OCI-M2 (cell line): ENCODE measurements around the gene PPP1R27.
"Not testable (repeated sequence)": the region's sequence is repeated elsewhere in the genome, so short reads cannot be mapped to it uniquely, and the experiment has no call there.

Experiments used
- DNase-seq: peaks from one replicate; lab custom pipeline; 2025; ENCODE audit not compliant: unreplicated experiment; lab: John Stamatoyannopoulos, UW

The PPP1R27 gene

DNA sequence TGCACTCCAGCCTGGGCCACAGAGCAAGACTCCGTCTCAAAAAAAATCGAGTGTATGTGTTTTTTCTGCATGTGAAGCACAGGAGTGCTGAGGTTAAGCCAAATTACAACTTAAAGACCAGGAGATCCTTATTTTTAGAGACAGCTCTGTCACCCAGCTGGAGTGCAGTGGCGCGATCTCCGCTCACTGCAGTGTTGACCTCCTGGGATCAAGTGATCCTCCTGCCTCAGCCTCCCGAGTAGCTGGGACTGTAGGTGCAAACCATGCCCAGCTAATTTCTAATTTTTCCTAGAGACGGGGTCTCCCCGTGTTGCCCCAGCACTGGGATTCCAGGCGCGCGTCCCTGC, 7.5 kb upstream of the PPP1R27 start:
- no peak for DNase-seq

DNA sequence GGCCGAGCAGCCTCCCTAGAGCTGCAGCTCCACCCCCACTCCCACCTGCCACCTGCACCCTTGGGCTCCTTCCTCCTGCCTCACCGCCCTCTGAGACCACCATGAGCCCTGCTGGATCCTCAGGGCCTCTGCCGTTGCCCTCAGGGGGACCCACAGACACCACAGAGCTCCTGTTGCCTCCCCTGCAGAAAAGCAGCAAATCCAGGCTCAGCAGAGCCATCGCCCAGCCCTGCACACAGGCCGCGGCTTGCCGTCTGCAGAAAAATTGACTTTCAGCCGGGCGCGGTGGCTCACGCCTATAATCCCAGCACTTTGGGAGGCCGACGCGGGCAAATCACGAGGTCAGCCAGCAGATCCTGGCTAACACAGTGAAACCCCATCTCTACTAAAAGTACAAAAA, 7.0 kb upstream of the PPP1R27 start:
- DNase-seq = no peak

DNA sequence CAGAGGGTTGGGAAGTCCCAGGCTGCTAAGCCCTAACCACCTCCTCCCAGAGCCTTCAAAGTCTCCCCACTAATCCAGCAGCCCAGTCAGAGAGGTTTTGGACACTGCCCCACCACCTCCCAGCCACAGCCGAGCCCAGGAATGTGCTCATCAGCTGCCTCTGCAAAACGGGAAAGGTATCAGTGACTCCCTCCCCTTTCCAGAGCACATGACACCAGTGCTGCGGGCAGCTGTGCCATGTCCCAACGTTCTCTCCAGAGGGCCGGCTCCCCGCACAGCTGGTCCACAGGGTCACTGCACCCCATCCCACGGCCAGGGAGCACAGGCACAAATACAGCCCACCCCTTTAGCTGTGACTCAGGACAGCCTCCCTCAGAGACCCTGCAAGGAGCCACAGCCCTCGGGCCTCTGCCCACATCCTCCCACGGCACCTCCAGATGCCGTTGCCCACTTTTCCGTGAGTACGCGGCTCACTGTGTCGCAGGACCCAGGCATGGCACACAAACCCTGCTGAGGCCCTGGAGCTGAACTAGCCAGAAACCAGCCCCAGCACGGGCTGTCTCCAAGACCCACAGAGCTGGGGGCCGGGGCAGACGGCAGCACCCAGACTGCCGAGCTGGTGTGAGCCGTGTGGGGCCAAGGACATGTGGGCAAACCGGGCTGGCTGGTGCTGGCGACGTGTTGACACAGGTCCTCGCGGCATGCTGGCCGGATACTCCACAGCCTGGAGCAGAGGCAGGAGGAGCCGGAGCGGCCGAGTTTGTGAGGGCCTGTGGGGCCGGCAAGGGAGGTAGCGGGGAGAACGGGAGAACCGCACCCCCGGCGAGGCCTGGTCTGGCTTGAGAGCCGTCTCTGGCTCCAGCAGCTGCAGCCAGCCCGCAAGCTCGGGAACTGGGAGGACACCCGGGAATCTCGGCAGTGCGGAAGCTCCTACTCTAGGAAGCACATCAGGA, 6.3 kb upstream of the PPP1R27 start:
- no peak for DNase-seq

DNA sequence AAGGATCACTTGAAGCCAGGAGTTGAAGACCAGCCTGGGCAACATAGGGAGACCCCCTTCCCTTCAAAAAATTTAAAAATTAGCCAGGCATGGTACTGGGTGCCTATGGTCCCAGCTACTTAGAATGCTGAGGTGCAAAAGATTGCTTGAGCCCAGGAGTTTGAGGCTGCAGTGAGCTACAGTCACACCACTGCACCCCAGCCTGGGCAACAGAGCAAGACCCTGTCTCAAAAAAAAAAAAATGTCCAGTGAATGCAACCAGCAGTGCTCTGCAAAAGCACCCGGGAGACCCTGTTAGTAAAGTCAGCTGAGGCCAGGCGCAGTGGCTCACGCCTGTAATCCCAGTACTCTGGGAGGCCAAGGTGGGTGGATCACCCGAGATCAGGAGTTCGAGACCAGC, 5.2 kb upstream of the PPP1R27 start:
- not testable (repeated sequence) for DNase-seq

DNA sequence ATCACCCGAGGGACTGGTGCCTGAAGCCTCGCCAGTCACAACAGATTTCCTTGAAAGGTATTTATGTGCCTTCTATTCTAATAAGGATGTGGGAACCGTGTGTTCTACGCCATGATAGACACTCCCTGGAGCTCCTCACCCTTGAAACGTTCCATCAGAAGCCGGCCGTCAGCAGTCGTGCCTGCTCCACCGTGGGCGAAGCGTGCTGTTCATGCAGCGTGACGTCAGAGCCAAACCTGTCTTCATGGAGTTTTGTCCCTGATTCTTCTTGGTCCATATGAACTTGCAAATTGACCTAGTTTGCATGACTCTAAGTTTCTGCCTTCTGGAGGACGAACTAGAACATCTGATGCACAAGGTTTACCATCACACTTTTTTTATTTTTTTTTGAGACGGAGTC, 4.5 kb upstream of the PPP1R27 start:
- DNase-seq = no peak

DNA sequence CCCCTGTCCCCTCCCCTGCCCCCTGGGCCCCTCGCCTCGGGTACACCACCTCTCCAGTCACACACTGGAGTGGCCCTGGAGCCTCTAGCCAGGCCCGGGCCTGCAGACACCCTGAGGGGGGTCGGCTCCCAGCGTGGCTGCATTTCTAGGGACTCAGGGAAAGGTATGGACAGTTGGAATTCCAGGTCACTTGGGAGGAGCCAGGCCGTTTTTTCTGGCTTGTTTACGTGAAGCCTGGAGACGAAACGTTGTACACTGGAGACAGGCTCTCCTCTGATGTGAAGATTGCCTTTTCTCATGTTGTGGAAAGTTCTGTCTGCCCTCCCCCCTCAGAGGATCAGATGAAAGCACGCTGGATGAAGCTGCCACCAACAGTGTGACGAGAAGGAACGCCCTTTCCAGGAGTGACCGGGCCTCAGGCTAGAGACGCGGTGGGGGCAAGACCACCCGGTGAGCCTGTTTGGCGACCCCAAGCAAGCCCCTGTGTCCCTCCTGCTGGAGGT, 4.0 kb upstream of the PPP1R27 start:
- no peak for DNase-seq

DNA sequence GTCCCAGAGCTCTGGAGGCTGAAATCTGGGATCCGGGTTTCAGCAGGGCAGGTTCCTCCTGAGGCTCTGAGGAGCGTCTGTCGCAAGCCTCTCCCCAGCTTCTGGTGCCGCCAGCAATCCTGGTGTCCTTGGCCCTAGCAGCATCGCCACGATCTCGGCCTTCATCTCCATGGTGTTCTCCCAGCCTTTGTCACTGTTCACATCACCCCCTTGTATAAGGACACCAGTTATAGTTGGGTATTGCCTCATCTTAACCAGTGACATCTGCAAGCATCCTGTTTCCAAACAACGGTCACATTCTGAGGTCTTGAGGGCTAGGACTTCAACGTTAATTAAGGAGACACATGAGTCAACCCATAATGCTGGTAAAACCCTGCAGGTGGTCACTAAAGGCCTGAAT, 2.8 kb upstream of the PPP1R27 start:
- DNase-seq = no peak

DNA sequence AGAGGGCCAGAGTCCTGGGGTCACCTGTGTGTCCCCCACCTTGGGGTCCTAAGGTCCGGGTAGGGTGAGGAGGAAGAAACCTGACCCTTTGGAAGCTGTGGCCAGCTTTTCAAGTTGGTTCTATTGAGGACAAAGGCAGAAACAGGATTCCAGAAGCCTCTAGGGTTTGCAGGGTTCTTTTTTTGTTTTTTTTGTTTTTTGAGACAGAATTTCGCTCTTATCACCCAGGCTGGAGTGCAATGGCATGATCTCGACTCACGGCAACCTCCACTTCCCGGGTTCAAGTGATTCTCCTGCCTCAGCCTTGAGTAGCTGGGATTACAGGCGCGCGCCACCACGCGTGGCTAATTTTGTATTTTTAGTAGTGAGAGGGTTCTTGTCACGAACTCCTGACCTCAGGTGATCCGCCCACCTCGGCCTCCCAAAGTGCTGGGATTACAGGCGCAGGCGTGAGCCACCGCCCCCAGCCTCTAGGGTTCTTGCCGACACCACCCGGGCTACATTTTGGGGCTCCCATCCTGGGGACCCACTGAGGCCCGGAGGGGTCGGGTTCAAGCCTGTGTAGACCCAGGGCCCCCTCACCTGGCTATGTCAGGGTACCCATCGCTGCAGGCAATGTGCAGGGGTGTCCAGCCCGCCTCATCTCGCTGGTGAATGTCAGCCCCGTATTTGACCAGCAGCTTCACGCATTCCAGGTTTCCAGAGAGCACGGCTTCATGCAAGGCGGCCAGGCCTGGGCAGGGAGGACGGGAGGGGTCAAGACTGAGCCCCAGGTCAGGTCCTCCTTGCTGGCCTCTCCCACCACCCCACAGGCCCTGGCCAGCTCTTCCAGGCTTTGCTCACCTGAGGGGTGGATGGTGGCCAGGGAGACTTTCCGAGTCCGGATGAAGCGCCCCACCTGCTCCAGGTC, 674 bp downstream of the PPP1R27 start:
- no peak for DNase-seq

DNA sequence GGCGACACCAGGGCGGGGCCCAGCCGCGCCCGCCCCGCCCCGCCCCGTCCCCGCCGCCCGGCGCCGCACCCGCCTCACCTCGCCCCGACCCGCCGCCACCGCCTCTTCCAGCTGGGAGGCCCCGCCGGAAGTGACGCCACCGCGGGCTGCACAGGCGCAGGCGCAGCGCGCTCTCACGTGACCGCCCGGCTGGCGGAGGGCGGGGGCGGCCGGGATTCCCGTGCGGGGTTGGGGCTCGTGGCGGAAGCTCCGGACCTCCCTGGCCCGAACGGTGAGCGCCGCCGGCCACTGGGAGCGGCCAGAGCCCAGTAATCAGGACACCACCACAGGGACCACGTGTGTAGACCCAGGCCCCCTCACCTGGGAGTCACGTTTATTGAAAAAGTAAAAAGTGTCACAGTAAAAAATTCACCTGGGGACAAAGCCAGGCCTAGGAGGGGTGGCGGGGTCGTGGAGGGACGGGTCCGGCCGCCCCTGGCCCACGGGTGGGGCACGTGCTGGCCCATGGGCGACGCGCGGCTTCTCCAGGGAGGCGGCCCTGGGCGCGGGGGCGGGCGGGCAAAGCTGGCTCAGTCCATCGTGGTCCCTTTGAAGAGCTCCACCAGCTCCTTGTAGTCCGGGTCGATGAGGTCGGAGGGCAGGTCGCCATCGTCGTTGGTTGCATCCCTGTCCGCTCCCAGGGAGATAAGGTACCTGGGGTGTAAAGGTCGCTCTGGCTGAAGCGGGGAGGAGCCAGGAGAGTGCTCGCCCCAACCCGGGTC, 1.5 kb downstream of the PPP1R27 start, which contains the start of gene MCRIP1:
Gene MCRIP1, minus strand, starts transcription at position 132 of the 761 bp plus-strand sequence. CDS start 8,785 bp downstream, outside the sequence.
- DNase-seq = peak; percentile 9

DNA sequence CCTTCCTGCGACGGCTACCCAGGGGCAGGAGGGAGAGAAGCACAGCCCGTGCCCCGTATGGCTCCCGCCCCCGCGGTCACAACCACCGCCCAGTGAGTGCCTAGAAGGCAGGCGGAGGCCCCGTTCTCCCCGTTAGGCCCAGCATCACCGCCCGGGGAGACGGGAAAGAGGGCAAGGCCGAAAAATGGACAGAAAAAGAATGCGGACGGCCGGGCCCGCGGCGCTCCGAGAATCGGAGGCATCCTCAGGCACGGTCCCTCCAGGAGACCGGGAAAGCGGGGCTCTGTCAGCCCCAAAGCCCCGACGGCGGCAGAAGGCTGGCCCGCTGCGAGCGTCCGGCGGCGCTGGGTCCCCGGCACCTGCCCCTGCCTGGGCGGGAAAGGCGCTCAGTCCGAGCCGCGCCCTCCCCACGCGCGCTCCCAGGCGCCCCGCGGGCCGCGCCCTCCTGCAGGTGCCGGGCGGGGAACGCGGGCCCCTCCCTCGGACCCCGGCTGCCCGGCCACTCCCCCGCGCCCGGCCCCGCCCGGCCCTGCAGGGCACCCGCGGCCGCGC, 2.2 kb downstream of the PPP1R27 start:
- no peak for DNase-seq

DNA sequence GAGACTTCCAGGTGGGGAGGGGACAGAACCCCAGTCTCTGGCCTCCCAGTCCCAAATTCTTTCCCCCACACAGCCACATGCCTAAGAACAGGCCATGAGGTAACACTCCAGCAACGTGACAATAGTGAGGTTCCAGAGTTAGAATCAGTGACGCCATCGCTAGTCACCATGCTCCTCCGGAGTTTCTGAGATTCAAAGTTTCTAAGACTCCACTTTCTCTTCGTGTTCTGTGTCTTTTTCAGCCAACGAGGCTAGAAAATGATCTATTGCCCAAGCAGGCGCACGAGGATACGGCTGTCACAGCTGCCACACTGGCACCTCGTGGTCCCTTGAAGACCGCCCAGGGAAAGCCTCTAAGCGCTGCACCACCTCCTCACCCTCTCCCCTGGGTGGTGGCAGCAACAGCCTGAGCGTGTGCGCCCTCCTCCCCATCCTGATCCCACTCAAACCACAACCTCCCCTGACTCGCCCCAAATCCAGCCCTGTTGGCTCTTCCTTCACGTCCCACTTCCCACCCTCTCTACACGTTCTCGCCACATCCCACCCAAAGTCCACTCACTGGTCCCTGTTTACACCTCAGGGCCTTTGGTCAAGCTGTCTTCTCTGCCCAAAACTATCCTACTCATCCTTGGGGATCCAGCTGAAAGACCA, 2.8 kb downstream of the PPP1R27 start:
- no peak for DNase-seq

DNA sequence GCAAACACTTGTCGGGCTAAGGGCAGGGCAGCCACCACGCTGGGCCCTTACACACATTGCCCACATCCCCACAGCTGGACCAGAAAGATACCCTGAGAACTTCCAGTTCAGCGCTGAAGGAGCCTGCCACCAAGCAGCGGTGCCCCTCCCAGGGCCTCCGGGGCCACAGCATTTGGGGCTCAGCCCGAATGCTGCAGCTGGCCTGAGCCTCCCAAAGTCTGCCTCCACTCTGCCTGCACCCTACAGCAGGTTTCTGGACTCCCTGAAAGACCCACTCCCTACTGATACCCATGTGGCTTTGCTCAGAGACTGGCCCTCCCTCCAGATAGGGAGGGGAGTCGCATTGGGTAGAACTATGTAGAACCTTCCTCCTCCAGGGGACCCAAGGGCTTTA, 3.3 kb downstream of the PPP1R27 start:
- no peak for DNase-seq

DNA sequence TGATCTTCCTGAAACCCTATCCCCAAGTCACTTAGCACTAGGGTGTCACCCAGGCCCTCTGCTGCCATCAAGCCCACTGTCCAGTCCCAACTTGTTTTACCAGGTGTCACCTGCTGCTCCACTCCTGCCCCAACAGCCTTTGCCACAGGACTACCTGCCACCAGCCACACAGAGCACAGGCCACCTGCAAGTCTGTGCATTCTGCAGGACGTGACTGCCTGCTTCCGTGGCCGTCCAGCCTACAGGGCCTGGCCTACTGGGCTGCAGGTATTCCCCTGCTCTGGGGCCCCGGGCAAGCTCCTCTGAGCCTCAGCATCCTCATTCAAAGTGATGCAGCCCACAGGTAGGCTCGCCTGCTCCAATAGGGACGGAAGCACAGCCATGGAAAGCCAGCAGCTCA, 5.0 kb downstream of the PPP1R27 start:
- DNase-seq = no peak

DNA sequence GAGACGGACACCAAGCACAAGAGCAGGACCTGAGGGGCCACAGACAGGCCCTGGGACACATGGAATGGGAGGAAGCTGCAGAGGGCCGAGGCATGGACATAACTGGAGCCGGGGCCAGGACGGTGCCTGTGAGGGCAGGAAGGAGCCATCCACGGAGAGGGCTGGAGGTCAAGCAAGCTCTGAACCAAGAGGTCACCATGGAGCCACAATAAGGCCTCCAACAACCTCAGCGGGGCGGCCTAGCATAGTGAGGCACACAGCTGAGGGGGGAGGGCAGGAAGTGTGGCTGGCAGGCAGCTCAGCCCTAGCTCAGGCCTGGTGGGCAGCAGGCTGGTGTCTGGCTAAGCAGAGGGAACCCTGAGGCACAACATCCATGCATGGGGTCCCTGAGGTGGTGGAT, 6.2 kb downstream of the PPP1R27 start:
- no peak for DNase-seq

DNA sequence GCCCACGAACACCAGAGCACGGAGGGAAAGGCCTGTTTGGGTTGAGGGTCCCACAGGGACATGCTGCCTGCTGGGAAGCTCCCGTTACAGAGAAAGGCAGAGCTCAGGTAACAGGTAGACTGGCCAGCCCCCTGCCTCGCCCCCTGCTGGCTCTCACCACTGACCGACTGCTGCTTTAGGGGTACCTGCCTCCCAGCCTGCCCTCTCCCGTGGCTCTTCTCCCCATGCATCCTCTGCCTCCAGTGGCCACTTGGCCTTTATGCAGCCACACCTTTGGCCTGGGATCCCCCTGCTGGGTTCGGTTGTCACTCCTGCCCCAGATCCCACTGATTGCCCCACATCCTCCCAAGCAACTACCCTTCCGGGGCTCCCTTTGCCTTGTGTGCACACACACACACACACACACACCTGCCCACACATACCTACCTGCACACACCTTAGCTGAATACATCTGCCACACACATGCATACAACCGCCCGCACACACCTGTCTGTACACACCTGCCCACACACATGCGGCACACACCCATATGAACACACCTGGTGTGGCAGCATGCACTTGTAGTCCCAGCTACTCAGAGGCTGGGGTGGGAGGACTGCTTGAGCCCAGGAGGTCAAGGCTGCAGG, 8.9 kb downstream of the PPP1R27 start:
- DNase-seq = no peak

DNA sequence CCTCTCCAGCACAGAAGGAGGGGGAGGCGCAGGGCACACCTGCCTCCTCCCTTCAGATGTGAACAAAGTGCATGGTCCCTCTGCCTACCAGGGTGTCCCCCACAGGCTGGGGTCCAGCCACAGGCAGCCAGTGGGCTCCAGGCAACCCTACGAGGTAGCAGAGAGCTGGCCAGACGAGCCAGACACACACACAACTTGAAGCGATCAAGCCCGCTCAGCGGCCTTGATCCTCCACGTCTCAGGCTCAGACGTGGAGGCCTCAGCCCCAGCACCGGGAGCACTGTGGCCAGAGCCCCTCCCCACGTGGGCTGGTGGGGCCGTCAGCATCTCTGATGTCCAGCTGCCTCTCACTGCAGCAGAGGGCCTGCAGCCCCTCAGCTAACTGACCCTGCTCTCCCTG, 10.3 kb downstream of the PPP1R27 start:
- no peak for DNase-seq

DNA sequence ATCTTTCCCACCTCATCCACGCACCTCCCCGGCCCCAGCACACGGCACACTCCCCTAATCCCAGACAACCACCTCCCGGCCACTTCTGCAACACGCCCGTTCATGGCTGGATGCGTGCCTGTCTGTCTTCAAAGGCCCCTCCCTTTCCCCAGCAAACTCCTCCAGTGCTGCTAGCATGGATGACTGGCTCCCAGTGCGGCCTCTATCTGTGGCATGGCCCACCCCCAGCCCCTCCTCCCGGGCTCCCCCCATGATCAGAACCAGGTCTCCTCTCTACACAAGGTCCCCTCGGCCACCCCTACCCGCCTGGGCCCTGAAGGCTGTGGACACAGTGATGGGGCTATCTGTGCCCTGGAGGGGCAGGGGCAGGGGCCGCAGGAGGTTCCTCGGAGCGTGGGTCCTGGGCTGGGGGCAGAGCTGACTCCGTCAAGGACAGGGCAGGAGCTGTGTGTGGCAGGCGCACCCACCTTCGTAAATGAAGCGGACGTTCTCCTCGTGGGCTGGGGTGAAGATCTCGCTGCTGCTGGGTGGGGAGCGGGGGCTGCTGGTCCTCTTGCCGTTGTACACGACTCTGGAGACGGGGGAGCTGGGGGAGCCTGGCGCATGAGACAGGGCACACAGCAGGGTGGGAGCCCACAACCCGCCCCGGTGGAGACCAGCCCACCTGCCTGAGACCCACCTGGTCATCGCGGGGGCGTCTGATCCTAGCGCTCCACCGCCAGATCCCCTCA, 10.9 kb downstream of the PPP1R27 start:
- DNase-seq = no peak

DNA sequence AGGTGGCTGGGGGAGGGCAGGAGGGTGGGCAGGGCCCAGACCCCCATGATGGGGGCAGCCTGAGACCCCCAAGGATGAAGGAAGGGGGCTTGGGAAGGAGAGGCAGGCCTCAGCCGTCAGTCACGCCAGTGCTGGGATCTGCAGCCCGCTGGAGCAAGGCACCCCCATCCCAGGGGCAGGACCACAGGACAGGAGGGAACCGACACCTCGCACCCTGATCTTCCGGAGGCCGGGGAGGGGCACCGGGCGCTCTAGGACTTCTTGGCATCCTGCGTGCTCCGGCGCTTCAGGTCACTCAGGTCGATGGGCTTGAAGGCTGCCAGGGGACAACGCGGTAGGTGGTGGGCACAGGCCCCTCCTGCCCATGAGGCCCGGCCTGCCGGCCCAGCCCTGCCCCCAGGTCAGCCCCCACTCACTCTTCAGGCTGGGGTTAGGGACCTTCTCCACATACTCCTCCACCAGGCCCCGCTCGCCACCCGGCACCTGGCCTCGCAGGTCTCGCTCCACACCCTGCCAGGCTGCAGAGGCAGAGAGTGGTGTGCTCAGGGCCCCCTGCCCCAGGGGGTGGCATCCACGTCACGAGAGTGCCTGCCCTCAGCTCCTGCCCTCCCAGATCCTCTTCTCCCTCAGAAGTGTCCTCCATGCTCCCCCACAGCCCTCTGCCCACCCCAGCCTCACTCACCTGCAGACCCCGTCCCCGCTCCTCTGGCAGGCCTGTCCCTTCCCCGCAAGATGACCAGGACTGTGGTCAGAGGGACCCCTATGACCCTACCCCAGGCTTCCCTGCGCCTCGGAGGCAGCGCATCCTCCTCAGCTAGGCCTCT, 11.6 kb downstream of the PPP1R27 start:
- DNase-seq = no peak
